Inferior parietal cortex (tissue), 1 donor: ENCODE results near the gene OLFML2B.
"Not testable (repeated sequence)": the region's sequence is repeated elsewhere in the genome, so short reads cannot be mapped to it uniquely, and the experiment has no call there.

Experiments
- DNase-seq: peaks from one replicate; pipeline ENCODE4 v3.0.0-alpha.2; 2016; ENCODE audit errors: extremely low spot score

OLFML2B gene

DNA sequence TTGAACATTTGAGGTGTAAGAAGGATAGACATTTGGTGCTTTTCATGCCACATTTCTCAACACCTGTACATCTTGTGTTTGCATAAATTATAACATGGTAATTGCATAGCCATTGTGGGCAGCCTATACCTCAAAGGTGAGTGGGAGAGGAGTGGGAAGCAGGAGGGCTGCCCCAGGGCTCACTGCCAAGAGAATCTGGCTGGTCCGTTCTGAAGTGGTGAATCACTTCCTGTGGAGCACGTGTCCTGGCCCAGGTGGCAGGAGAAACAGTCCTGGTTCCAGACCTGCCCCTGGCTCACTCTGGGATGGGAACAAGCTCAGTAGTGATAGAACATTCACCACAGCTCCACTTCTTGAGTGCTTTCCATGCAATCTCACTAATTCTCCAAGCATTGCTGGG is 11.6 kb upstream of the OLFML2B start:
- no peak for DNase-seq

DNA sequence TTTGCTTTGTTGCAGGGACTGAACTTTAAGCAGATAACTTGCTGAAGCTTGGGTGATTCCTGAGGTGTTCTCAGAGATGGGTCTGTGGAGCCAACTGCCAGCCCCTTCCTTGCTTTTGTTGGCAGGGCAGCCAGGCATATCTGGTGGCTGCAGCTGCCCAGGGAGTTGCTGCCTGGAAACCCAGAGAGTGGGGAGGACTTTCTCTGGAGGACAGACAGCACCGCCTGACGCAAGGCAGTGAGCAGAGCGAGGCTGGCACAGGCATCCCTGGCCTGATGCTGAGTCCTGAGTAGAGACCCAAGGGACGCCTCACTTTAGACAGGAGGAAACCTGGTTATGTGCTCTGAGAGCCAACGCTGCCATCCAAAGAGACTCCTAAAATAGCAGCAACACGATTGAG is 9.8 kb upstream of the OLFML2B start:
- DNase-seq: no peak

DNA sequence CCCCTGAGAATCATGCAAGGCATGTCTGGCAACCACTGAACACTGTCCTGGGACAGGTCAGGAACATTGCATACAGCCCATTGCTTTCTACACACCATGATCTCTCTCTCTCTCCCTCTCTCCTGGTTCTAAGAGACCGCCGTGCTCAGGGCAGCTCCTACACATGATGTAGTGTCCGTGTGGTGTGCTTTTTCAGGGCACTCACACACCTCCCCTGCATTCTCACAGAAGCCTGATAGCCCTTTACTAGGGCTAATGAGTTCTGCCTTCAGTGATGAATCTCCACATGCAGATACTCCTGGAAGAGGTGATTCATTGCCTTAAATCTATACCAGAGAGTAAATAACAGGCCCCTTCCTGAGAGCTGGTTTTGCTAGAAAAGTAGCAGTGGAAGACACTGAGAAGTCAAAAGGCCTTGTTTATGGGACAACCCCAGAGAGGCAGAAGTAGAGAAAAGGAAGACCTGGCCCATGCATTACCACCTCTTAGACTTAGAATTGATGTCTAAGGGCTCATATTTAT is 7.2 kb upstream of the OLFML2B start:
- DNase-seq: no peak

DNA sequence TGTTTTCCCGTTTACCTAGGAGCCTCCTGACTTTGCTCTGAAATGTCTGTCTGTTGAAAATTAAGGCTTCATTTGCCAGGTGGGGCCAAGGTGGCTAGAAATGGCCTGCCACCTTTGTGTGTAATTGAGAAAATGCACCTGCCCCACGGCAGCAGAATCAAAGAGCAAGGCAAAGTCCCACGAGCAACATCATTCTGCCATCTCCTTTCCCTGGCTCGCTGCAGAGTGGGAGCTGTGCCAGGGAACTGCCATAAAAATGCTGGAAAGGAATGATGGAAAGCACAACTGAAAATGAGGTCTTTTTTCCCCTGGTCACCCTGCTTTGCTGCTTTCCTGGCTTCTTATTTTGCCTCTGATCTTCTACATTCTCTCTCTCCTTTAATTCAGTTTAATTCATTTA is 5.5 kb upstream of the OLFML2B start:
- DNase-seq: no peak

DNA sequence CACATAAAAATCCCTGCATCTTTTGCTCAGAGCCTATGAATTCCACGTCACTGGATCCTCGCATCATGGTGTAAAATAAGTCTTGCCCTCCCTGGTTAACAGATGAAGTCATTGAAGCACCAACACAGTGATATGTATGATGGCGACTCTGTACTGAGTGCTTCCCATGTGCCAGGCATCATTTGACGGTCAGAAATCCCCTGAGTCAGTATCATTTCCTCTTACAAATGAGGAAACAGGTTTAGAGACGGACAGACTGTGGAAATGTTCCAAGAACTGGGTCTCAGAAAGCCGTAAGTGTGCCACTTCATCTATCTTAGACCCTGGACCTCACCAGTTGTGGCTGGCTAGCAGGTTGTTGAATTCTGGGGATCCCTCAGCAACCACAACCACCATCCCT is 5.1 kb upstream of the OLFML2B start:
- no peak for DNase-seq

DNA sequence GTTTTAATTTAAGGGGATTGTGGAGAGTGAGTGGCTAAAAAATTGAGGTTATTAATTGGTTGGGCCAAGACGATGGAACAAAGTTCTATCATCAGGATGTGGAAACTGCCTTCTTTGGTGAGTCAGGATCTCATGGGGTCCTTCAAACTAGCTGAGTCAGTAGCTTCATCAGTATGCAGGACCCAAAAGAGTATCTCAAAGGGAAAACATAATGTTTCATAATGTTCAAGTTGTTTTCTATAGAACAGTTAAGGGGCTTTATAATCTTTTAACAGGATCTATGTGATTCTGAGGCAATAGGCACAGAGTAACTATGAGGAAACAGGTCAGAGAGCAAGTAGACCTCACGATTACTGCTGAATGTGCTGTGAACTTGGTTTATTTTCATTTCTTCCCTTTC is 3.2 kb upstream of the OLFML2B start:
- no peak for DNase-seq

DNA sequence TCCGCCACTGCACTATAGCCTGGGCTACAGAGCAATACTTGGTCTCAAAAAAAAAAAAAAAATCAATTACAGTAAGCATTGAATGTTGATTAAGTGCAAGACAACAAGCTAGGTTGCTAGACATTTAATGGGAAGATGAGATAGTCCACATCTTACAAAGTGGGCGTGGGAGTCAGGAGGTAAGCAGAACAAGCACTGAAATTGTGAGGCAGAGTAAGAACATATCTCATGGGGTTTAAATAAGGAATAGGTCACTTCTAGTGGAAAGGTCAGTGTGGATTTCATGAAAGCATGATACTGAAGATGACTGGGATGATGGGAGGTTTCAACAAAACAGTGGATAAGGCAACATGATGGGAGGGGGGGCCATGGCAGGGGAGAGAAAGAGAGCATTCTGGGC is 1.9 kb upstream of the OLFML2B start:
- no peak for DNase-seq

DNA sequence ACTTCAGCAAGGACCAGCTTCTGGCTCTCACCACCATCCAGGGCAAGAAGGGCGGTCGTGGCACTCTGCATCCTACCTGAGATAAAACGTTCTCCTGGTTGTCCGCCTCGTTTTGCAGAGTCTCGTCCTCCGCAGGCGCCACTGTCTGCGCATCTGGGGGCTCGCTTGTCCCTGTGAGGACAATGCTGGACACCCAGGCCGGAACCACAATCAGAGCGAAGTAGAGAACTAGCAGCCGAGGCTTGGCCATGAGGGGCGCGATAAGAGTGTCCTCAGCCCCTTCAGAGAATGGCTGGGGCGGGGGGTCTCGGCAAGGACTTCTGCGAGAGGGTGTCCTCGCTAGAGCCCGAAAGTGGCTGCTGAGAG is 505 bp downstream of the OLFML2B start:
- no peak for DNase-seq

DNA sequence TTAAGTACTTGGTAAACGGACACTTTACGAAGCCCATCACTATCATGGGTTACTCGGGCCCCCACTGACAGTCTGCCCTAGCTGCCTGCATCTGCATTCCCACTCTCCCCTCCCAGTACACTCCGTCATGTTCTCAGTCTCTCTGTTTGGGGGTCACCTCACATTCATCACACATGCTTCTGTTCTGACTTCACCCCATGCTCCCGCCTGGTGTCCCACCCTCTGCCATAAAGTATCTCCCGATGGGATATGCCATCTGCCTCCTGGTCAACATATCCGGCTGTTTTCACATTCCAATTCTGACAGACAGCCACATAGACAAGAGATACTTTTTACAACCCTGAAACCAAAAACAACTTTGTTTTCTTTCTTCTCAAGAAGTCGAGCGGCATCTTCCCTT is 1.0 kb downstream of the OLFML2B start:
- no peak for DNase-seq

DNA sequence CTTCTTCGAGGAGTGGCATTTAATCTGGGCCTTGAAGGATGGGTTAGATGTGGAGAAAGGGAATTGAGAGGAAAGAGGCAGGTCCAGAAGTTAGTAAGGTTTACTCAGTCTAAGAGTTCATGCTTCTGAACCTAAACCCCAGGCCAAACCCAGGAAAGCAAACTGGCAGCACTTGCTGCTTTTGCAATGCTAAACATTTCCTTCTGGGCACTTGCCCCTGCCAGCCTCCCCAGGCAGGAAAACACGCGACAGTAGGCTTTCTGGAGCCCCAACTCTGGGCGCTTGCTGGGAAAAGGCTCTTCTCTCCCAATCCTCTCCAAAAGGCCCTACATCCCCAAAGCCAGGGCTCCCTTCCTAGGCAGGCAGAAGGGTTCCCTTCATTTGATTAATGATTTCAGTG is 2.5 kb downstream of the OLFML2B start:
- no peak for DNase-seq

DNA sequence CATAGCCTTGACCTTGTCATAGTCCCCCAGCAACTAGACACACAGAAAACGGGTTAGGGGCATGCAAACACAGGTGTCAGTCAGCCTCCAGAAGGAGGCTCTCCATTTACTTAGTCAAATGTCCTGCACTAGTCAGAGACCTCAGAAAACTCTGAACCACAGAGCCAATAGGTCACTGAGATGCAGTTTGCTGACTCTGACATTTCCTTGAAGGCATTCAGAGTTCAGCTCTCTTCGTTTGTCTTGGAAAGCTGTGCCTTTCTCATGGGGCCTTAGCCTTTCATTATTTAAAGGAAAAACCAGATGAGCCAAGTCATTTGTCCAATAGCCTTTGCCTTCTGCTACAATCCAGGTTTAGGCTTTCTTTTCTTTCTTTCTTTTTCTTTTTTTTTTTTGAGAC is 3.5 kb downstream of the OLFML2B start:
- DNase-seq: no peak

DNA sequence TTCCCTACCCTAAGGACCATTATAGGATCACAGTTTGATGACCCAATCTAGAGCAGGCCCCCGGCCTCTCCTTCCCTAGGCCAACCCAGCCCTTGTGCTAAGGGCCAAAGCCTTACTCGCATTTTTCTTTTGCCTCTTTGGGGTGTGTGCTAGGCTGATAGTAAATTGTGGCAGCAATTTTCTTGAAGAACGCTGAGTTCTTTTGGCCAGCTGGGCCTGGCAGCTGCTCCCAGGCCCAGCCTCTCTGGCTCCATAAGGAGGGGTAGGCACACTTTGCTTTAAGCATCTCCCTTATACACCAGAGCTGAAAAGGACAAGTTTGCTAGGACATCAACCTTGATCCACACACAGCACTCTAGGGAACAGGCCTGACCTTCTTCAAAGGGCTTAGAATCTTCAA is 4.2 kb downstream of the OLFML2B start:
- DNase-seq: no peak

DNA sequence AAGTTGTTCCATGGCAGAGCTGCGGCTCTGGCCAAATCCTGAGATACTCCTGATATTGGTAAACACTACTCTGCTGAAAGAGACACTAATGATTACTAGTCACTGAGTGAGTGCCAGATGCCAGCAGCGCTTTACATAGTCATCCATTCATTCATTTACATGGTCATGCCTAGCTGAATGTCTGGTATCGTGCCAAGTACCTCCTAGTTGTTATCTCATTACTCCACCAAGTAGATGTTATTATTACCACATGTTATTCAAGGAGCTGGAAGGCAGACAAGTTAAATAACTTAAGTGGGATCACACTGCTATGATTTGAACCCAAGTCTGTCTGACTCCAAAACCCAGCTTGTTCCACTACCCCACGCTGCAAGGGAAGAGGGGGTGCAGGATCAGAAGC is 4.7 kb downstream of the OLFML2B start:
- no peak for DNase-seq

DNA sequence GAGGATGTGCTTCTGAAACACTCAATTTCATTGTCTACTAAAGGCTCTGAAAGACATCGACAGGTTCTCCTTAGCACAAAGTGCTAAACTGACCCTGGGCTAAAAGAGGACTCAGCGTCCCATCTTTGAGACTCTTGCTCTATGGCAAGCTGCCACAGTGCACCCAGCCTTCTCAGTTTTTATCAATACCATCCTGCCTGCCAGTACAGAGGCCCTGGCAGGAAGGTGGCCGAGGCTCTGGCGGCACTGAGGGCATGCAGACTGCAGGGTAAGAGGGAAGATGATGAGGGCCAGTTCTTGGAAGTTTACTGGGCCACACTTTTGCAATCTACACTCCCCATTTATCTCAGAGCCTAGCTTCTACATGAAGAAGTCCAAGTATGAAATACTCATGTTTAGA is 5.3 kb downstream of the OLFML2B start:
- no peak for DNase-seq

DNA sequence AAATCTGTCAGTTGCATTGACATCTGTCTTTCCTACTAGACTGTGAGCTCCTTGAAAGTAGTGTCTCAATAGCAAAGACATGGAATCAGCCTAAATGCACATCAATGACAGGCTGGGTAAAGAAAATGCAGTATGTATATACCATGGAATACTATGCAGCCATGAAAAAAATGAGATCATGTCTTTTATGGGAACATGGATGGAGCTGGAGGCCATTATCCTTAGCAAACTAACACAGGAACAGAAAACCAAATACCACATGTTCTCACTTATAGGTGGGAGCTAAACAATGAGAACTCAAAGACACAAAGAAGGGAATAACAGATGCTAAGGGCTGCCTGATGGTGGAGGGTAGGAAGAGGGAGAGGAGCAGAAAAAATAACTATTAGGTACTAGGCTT is 5.9 kb downstream of the OLFML2B start:
- not testable (repeated sequence) for DNase-seq

DNA sequence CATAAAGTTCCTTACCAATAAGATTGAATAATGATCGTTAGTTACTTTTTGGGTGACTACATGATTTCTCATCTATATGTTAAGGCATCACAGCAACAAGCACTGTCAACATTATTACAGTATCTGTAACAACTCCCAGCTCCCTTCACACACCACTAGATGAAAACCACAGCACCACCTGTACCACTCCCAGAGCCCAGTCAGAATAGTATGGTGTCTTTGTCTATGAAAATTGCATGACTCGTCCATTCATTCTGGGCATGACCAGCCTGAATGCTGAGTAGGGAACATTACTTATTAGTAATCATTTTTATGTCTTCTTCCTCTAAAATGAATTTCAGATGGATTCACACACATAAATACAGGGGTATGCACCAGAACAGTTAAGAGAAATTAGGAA is 7.0 kb downstream of the OLFML2B start:
- DNase-seq: no peak

DNA sequence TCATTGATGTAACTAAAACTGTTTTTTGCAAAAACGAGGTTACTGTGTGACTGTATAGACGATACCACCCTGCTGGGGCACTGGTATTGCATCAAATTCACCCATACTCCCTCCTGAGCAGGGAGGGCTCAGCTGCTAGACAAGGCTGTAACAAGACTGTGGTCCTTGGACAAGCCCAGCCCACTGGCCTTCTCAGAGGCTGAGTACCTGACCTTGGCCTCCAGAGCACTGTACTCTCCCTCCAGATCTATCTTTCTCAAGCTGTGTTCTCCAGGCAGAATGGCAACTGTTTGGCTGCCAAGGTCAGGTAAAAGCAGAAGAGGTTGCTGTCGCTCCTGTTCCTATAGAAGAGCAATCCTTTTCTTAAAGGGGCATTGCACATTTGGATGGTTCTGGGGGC is 8.5 kb downstream of the OLFML2B start:
- DNase-seq: no peak

DNA sequence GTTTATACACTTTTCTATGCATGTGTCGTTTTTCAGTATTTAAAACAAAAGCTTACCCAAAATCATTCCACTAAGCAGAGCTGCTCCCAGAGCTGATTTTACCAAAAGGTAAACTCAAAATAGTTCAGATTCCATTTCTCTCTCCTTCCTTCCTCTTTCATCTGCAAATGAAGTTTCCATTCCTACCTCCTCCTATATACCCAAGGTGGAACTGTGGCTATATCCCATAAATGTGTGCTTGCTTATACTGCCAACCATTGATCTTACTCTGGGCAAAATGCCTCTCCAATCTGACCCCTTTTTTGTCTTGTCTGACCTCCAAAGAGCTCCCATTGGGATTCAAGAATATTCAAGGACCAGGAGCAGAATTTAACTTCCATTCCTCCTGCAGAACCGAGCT is 9.5 kb downstream of the OLFML2B start:
- DNase-seq: no peak

DNA sequence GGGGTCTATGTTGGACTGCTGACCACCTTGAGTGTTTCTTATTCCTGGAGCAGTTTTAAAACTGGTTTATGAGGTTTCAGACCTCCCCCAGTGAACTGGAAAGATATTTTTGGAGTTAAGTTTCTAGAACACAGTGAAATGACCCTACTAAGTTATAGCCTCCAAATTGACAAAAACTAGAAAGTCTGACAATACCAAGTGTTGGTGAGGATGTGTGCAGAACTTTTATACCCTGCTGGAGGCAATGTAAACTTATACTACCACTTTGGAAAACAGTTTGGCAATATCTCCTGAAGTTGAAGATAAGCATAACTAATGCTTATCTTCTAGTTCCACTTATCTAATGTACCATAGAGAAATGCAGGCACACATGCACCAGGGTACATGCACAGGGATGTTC is 10.4 kb downstream of the OLFML2B start:
- DNase-seq: no peak

DNA sequence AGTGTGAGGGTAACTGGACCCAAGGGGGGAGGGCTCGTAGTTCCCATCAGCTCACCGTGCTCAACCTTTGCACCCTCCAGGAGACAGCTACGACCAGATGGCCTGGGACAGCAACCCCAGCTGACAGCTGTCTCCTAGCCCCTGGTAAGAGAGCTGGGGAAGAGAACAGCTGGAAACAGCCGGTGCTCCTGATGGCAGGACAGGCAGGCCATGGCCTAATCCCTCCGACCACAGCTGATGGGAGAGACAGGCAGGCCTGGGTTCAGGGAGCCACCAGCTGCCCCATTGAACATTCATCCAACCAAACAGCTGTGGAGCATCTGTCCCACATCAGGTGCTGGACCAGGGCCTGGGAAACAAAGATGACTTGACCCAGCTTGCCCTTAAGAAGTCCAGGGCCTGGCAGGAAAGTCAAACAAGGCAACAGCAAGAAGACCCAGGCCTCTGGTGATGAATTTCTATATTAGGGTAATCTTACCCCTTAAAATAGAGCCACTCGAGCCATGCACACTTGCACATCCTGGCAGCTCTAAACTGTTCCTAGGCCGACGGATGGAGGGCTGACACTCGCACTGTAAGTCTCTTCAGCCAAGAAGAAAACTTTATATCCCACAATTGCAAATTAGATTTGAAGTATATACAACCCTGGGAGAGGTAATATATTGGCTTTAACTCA is 12.2 kb downstream of the OLFML2B start:
- no peak for DNase-seq

DNA sequence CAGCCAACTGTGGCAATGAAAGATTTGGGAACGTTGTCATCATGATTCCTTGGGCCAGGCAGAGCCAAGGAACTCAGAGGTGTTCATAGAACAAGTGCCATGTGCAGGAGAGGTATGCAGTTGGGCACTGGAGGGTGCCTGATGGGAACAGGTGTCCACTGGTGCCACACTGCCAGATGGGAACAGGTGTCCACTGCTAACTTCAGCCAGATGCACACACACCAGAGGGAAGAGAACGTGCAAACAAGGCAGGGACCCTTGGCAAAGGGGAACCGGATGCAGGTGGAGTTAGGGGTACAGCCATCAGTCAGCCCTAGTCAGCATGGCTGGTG is 13.5 kb downstream of the OLFML2B start:
- no peak for DNase-seq

DNA sequence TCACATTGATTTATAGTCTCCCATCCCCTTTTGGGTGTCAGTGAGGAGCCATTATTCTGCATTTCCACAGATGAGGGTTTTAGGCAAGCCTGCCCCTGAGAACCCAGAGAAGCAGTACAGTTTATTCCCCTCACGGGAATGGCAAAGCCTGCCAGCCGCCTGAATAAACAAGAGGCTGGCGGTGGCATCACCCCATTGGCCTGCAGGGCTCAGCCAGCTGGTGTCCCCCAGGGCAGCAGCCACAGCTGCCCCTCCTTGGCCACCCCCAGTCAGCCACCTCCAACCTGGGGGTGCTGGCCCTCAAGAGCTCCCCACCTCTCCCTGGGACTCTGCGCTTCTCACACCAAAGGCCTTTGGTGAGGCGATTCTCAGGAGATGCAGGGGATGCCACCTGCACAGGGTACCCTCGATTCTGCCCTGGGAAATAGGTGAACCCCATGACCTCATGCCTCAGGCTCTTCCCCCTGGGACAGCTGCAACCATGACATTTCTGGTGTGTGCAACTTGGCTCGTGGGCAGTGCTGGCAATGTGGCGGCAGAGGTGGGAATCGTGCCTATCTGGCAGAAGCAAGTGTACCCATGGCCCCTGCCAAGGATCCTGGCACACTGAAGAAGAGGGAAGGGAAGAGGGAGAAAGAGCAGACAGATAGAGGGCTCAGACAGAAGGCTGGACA is 14.0 kb downstream of the OLFML2B start:
- DNase-seq: no peak

DNA sequence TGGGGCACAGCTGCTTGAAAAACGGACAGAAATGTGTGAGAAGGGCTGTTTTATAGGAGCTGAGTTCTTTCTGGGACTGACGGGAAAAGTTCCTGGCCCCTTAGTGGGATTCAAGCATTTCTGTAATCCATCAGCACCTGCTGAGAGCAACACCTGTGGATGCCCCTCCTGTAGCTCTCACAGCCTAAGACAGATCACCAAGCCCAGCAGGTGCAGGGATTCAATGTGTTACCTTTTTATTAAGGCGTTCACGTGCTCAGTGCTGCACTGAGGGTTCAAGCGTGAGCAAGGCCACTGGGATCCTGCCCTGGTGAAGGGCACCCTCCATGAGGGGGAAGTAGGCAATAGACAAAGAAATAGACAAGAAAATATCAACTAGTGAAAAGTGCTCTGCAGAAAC is 14.9 kb downstream of the OLFML2B start:
- no peak for DNase-seq

DNA sequence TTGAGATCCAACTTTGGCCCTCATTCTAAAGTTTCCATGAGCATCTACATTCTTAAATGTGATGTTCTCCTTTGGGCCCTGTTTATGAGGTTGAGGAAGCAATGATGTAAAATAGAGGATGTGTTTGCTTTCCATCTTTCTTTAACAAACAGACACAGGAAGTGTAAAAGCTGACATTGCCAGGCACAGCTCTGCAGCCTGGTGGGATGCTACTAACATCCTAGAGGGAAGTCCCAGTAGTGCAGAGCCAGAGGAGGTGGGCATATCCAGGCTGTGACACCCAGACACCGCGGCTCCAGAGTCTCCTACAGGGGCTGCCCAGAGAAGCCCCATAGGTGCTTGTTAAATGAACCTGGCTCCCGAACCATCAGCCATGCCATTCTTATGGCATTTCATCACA is 16.2 kb downstream of the OLFML2B start:
- no peak for DNase-seq
